ENCODE data around the gene GLB1L3.
A peak's percentile ranks its signal among the peaks of the same experiment; 100 is the strongest.
"Not testable (repeated sequence)": the region's sequence is repeated elsewhere in the genome, so short reads cannot be mapped to it uniquely, and the experiment has no call there.

GLB1L3 gene

GRCh38 chr11:134276396-134277182 lies 410 bp downstream of the GLB1L3 start:
- H3K4me3 ChIP-seq (ENCODE audit: low read length), result peak overlapping the region; percentile 2; the same call in 1 of the 2 replicates

GRCh38 chr11:134277183-134278001 lies 1.2 kb downstream of the GLB1L3 start:
- TF ChIP-seq ZNF274 (IDR thresholded peaks at IDR 0.05; ENCODE audit: low read depth, low read length), result no peak
- no peak overlapping the region for H3K4me3 ChIP-seq (ENCODE audit: low read length)

More at GRCh38 chr11:134276396-134277182, 410 bp downstream of the GLB1L3 start:
- TF ChIP-seq ZNF274 (IDR thresholded peaks at IDR 0.05; ENCODE audit: low read depth, low read length), result no peak

- no peak overlapping the region for H3K4me3 ChIP-seq (ENCODE audit: low read length)
- no peak for TF ChIP-seq ZNF274 (IDR thresholded peaks at IDR 0.05; ENCODE audit: low read depth, low read length)
Measured at GRCh38 chr11:134278356-134278755, 2.2 kb downstream of the GLB1L3 start.

DNA sequence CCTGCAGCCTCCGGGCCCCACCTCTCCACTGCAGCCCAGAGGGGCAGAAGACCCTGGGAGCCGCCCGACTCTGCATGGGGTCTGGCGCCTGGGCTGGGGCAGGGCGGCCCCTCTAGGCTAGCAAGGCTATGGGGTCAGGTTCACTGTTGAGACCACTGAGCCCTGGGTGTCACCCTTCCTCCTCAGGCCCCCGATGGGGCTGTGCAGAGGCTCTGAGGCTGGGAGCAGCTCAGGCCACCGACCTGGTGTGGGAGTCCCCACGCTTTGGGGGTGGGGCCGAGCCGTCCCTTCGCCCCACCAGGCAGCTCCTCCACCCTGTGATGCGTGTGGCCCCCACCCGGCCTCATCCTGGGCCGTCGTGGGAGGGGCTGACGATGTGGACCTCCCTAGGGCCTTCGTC lies 5.5 kb downstream of the GLB1L3 start:
- not testable (repeated sequence) for H3K4me3 ChIP-seq (ENCODE audit: low read length)

- TF ChIP-seq ZNF274 (IDR thresholded peaks at IDR 0.05; ENCODE audit: low read depth, low read length), result no peak
- H3K4me3 ChIP-seq (ENCODE audit: low read length), result no peak overlapping the region
Measured at GRCh38 chr11:134282121-134283045, 6.2 kb downstream of the GLB1L3 start.

DNA sequence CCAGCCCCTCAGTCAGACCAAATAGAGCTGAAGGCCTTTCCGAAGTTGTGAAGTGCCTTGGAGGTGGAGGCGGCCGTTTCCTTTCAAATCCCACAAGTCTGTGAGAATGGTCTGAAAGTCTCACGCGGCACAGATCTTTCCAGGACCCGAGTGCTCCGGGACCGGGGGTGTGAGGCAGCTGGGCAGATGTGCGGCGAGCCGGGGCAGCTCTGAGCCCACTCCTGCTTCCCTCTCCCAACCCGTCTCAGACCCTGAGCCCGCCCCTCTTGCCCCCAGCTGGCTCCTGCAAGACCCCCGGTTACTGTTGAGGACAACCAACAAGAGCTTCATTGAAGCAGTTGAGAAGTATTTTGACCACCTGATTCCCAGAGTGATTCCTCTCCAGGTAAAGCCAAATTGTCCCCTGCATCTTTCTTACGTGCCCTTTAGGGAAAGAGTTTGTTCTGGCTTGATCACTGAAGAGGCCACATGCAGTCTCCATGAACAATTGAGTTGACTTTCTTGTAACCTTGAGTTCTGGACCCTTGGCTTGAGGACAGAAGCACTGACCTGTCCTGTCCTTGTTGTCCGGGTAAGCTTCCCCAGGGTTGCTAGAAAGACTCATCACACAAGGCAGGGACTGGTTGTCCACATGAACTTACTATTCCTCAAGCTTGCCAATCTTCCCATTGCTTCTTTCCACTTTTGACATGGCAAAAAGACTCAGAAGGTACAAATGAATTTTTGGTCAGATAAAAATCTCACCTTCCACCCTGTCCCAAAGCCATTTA lies 7.5 kb downstream of the GLB1L3 start:
- TF ChIP-seq ZNF274 (IDR thresholded peaks at IDR 0.05; ENCODE audit: low read depth, low read length), result no peak
- no peak overlapping the region for H3K4me3 ChIP-seq (ENCODE audit: low read length)

DNA sequence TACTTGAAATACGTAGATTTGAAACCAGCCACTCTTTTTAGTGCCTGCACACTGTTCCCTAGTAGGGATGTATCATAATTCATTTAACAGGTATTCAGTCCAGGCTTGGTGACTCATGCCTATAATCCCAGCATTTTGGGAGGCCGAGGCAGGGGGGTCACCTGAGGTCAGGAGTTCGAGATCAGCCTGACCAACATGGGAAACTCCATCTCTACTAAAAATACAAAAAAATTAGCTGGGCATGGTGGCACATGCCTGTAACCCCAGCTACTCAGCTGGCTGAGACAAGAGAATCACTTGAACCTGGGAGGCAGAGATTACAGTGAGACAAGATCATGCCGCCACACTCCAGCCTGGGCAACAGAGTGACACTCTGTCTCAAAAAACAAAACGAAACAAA lies 8.2 kb downstream of the GLB1L3 start:
- not testable (repeated sequence) for H3K4me3 ChIP-seq (ENCODE audit: low read length)

GRCh38 chr11:134287561-134287960 lies 11.4 kb downstream of the GLB1L3 start:
- TF ChIP-seq ZNF274 (IDR thresholded peaks at IDR 0.05; ENCODE audit: low read depth, low read length), result no peak
- H3K4me3 ChIP-seq (ENCODE audit: low read length), result no peak overlapping the region

DNA sequence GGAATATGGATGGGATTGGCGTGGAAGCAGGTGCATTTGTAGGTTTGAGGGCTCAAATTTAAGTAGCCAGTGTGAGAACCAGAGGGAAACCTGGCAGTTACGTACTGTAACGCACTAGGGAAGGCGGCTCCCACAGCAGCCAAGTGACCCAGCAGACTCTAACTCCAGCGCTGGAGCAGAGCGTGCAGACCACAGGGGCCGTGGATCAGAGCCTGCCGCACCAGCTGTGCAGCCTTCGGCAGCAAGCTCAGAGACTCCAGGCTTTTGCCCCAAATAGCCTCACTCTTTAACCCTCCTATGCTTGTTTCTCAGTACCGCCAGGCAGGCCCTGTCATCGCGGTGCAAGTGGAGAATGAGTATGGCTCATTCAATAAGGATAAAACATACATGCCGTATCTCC lies 12.3 kb downstream of the GLB1L3 start:
- TF ChIP-seq ZNF274 (IDR thresholded peaks at IDR 0.05; ENCODE audit: low read depth, low read length), result no peak
- H3K4me3 ChIP-seq (ENCODE audit: low read length), result no peak overlapping the region

GRCh38 chr11:134289167-134289566 lies 13.0 kb downstream of the GLB1L3 start:
- H3K4me3 ChIP-seq (ENCODE audit: low read length), result no peak overlapping the region
- TF ChIP-seq ZNF274 (IDR thresholded peaks at IDR 0.05; ENCODE audit: low read depth, low read length), result no peak

GRCh38 chr11:134289789-134290188 lies 13.6 kb downstream of the GLB1L3 start:
- no peak for TF ChIP-seq ZNF274 (IDR thresholded peaks at IDR 0.05; ENCODE audit: low read depth, low read length)
- no peak overlapping the region for H3K4me3 ChIP-seq (ENCODE audit: low read length)

DNA sequence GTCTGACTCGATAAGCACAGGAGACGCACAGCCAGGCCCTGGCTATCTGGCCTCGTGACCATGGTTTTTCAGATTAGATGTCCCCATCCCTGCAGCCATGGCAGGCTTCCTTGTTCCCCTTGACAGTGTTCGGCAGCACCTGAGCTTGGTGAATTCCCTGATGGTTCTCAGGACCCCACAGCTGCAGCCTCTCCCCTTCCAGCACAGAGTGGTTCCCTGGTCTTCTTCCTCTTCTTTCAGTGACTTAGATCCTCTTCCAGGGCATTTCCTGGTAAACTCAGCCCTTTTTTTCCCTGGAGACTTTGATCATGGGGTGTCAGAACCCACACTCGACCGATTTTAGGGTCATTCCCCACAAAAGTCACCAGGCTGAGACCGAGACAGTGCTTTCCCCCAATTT lies 14.5 kb downstream of the GLB1L3 start:
- TF ChIP-seq ZNF274 (IDR thresholded peaks at IDR 0.05; ENCODE audit: low read depth, low read length), result no peak
- no peak overlapping the region for H3K4me3 ChIP-seq (ENCODE audit: low read length)

- no peak overlapping the region for H3K4me3 ChIP-seq (ENCODE audit: low read length)
- TF ChIP-seq ZNF274 (IDR thresholded peaks at IDR 0.05; ENCODE audit: low read depth, low read length), result no peak
Measured at GRCh38 chr11:134291196-134291595, 15.0 kb downstream of the GLB1L3 start.

Measured in GM08714 (cell line).